ENCODE measurements around the gene BZW1.

Gene BZW1

DNA sequence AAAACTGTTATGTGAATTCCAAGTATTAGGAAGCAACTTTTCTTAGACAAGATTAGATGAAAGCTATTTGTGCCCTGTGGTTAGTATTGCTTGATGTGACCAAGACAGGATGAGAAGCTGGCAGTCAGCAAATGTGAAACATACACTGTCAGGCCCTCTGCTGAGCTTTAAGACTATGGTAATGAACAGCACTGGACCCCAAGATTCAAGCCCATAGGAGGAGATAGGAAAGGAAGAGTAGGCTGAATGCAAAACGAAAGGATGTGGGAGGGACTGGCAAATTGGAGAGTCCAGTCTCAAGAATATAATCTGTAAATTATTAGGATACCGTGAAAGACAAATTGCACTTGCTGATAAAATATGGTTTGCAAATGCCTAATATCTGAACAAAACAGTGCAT is 16.4 kb downstream of the BZW1 start:
- Histone ChIP-seq H3K4me3 (ENCODE audit: low read depth in 1 of 5, low read length in 5 of 5) (no peak overlapping the region), H3K4me1 (ENCODE audit: control insufficient read depth in 5 of 5, insufficient read depth in 5 of 5, low read length in 5 of 5) (peaks cover 0 to 4% (median 0%) of the 10 kb centered on the region in 5 donors), H3K27ac (ENCODE audit: low read depth, low read length) (no peak overlapping the region), H3K9ac (ENCODE audit: low read length in 5 of 5) (no peak overlapping the region), H3K27me3 (ENCODE audit: control insufficient read depth in 5 of 5, insufficient read depth in 4 of 5, low read length in 5 of 5) (no peaks in the 10 kb centered on the region), H3K9me3 (ENCODE audit: control insufficient read depth in 5 of 5, low read length in 5 of 5) (no peaks in the 10 kb centered on the region), H3K36me3 (ENCODE audit: control insufficient read depth in 5 of 5, insufficient read depth in 5 of 5, low read length in 5 of 5) (peaks cover 0 to 10% (median 2%) of the 10 kb centered on the region in 5 donors)

DNA sequence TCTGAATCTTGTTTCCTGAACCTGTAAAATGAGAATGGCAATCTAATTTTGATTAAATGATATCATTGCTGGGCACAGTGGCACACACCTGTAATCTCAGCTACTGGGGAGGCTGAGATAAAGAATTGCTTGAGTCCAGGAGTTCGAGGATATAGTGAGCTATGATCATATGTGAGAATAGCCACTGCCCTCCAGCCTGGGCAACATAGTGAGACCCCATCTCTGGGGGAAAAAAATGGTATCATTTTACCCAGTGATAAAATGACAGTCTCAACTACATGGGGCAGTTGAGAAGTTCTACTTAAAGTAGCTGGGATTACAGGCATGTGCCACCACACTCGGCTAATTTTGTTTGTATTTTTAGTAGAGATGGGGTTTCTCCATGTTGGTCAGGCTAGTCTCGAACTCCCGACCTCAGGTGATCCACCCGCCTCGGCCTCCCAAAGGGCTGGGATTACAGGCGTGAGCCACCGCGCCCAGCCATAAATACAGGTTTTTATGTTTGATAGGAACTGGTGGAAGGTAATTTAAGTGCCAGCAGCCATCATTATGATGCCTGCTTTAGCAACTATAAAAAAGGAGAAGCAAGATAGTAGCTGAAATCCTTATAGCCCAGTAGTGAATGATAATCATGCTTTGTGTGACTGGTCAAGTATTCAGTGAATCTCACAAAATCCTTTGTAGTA is 17.0 kb downstream of the BZW1 start:
- H3K4me3 ChIP-seq (ENCODE audit: low read depth in 1 of 5, low read length in 5 of 5) = no peak overlapping the region
- H3K27ac ChIP-seq (ENCODE audit: low read depth, low read length) = no peak overlapping the region
- peaks cover 0 to 10% (median 1%) of the 10 kb centered on the region in 5 donors for H3K36me3 ChIP-seq (ENCODE audit: control insufficient read depth in 5 of 5, insufficient read depth in 5 of 5, low read length in 5 of 5)
- no peaks in the 10 kb centered on the region for H3K27me3 ChIP-seq (ENCODE audit: control insufficient read depth in 5 of 5, insufficient read depth in 4 of 5, low read length in 5 of 5)
- peaks cover 0 to 4% (median 0%) of the 10 kb centered on the region in 5 donors for H3K4me1 ChIP-seq (ENCODE audit: control insufficient read depth in 5 of 5, insufficient read depth in 5 of 5, low read length in 5 of 5)
- no peaks in the 10 kb centered on the region for H3K9me3 ChIP-seq (ENCODE audit: control insufficient read depth in 5 of 5, low read length in 5 of 5)
- H3K9ac ChIP-seq (ENCODE audit: low read length in 5 of 5) = no peak overlapping the region

DNA sequence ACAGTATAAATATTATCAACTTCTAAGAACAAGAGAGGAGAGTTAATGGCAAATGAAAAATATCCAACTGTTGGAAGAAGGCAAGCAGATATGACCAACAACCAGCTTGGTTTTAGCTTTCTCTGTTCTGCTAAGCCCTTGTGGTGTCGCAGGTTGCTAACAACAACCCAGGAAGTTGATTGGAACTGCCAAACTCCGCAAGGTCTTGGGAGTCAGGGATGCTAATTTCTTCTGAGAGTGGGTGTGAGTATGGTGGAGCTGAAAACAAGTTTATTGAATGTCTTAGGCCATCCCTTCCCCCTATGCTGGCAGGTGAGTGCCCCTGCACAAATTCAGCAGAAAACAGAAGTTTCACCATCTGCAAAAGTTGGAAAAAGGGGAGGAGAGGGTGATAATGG is 17.5 kb downstream of the BZW1 start:
- Histone ChIP-seq H3K9me3 (ENCODE audit: control insufficient read depth in 5 of 5, low read length in 5 of 5) (no peaks in the 10 kb centered on the region), H3K9ac (ENCODE audit: low read length in 5 of 5) (no peak overlapping the region), H3K27ac (ENCODE audit: low read depth, low read length) (no peak overlapping the region), H3K4me1 (ENCODE audit: control insufficient read depth in 5 of 5, insufficient read depth in 5 of 5, low read length in 5 of 5) (peaks cover 0 to 4% (median 0%) of the 10 kb centered on the region in 5 donors), H3K27me3 (ENCODE audit: control insufficient read depth in 5 of 5, insufficient read depth in 4 of 5, low read length in 5 of 5) (no peaks in the 10 kb centered on the region), H3K36me3 (ENCODE audit: control insufficient read depth in 5 of 5, insufficient read depth in 5 of 5, low read length in 5 of 5) (peaks cover 0 to 6% (median 0%) of the 10 kb centered on the region in 5 donors), H3K4me3 (ENCODE audit: low read depth in 1 of 5, low read length in 5 of 5) (no peak overlapping the region)

DNA sequence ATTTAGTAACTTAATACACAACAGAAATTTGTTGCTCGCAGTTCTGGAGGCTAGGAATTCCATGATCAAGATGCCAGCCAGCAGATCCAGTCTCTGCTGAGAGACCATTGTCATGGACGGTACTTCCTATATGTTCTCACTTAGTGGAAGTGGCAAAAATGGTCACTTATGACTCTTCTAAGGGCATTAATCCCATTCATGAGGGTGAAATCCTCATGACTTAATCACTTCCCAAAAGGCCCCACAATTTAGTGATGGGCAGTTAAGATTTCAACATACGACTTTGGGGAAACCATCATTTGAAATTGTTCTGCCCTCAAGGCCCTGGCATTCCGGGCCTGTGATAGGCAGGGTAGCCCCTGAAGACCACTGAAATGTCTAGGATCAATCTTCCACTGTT is 23.0 kb downstream of the BZW1 start:
- H3K4me1 ChIP-seq (ENCODE audit: control insufficient read depth in 5 of 5, insufficient read depth in 5 of 5, low read length in 5 of 5) = no peaks in the 10 kb centered on the region
- H3K9ac ChIP-seq (ENCODE audit: low read length in 5 of 5) = no peak overlapping the region
- H3K27me3 ChIP-seq (ENCODE audit: control insufficient read depth in 5 of 5, insufficient read depth in 4 of 5, low read length in 5 of 5) = no peaks in the 10 kb centered on the region
- H3K27ac ChIP-seq (ENCODE audit: low read depth, low read length) = no peak overlapping the region
- no peak overlapping the region for H3K4me3 ChIP-seq (ENCODE audit: low read depth in 1 of 5, low read length in 5 of 5)
- no peaks in the 10 kb centered on the region for H3K36me3 ChIP-seq (ENCODE audit: control insufficient read depth in 5 of 5, insufficient read depth in 5 of 5, low read length in 5 of 5)
- peaks cover 0 to 8% (median 4%) of the 10 kb centered on the region in 5 donors for H3K9me3 ChIP-seq (ENCODE audit: control insufficient read depth in 5 of 5, low read length in 5 of 5)

DNA sequence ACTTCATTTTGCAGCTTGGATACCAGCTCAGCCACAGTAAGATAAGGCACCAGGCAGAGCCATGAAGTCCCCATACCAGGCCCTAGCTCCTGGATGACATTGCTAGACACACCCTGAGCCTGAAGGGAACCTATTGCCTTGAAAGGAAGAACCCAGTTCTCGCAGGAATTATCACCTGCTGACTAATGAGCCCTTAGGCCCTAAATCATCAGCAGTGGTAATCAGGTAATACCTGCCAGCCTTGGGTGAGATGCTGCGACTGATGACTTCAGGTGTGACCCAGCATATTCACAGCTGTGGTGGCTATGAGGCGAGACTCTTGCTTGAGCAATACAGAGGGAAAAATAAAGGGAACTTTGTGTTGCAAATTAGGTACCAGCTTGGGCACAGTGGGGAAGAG is 27.8 kb downstream of the BZW1 start:
- Histone ChIP-seq H3K9ac (ENCODE audit: low read length in 5 of 5) (no peak overlapping the region), H3K9me3 (ENCODE audit: control insufficient read depth in 5 of 5, low read length in 5 of 5) (peaks cover 0 to 8% (median 4%) of the 10 kb centered on the region in 5 donors), H3K4me1 (ENCODE audit: control insufficient read depth in 5 of 5, insufficient read depth in 5 of 5, low read length in 5 of 5) (no peaks in the 10 kb centered on the region), H3K27me3 (ENCODE audit: control insufficient read depth in 5 of 5, insufficient read depth in 4 of 5, low read length in 5 of 5) (no peaks in the 10 kb centered on the region), H3K36me3 (ENCODE audit: control insufficient read depth in 5 of 5, insufficient read depth in 5 of 5, low read length in 5 of 5) (no peaks in the 10 kb centered on the region), H3K27ac (ENCODE audit: low read depth, low read length) (no peak overlapping the region), H3K4me3 (ENCODE audit: low read depth in 1 of 5, low read length in 5 of 5) (no peak overlapping the region)

DNA sequence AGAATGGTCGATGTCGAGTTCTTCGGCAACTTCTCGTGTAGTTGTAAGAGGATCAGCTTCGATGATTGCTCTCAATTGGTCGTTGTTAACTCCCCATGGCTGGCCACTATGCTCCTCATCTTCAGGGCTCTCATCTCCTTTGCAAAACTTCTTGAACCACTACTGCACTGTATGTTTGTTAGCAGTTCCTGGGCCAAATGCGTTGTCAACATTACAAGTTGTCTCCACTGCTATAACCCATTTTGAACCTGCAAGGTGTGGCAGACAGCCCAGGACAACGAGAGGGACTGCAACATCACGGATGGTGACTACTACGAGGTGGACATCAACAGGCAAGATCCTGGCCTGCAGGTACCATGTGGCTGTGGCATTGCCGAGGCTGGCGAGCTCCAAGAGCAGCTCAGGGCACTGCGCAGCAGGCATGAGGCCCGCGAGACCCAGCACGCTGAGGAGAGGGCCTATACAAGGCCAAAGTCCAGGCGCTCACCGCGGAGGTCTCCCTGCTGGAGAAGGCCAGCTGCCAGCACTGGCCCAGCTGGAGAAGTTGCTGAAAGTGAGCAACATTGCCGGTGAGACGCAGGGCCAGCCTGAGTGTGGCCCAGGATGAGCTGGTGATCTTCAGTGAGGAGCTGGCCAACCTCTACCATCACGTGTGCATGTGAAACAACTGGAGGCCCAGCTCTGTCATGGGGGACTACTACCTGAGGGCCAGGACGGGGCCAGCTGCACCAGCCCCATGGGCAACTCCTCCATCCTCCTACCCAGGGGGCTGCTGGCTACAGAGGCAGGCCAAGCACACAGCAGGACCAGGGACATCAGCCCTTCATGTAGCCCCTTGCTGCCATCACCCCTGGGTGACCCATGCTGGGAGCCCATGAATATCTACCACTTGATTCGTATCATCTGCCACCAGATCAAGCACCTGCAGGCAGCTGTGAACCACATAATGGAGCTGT is 32.6 kb downstream of the BZW1 start:
- no peak overlapping the region for H3K9ac ChIP-seq (ENCODE audit: low read length in 5 of 5)

DNA sequence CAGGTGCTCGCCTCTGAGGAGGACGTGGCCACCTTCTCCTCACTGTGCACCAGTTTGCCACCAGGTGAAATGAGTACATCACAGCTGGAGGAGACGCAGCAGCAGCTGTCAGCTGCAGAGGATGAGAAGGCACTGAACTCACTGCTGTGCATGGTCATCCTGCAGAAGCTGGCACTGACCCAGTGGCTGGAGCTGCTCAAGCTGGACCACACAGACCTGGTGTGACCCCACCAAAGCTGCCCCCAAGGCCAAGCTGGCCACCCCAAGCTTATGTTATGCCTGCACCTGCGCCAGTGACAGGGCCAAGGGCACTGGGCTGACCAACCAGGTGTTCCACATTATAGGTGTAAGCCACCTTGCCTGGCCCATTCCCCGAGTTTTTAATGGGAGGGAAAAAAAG is 33.5 kb downstream of the BZW1 start:
- Histone ChIP-seq H3K4me3 (ENCODE audit: low read depth in 1 of 5, low read length in 5 of 5) (no peak overlapping the region), H3K9me3 (ENCODE audit: control insufficient read depth in 5 of 5, low read length in 5 of 5) (no peaks in the 10 kb centered on the region), H3K27ac (ENCODE audit: low read depth, low read length) (no peak overlapping the region), H3K4me1 (ENCODE audit: control insufficient read depth in 5 of 5, insufficient read depth in 5 of 5, low read length in 5 of 5) (no peaks in the 10 kb centered on the region), H3K36me3 (ENCODE audit: control insufficient read depth in 5 of 5, insufficient read depth in 5 of 5, low read length in 5 of 5) (no peaks in the 10 kb centered on the region), H3K27me3 (ENCODE audit: control insufficient read depth in 5 of 5, insufficient read depth in 4 of 5, low read length in 5 of 5) (no peaks in the 10 kb centered on the region), H3K9ac (ENCODE audit: low read length in 5 of 5) (no peak overlapping the region)

More for the DNA sequence above, 32.6 kb downstream of the BZW1 start:
- H3K36me3 ChIP-seq (ENCODE audit: control insufficient read depth in 5 of 5, insufficient read depth in 5 of 5, low read length in 5 of 5) = no peaks in the 10 kb centered on the region
- H3K27ac ChIP-seq (ENCODE audit: low read depth, low read length) = no peak overlapping the region
- H3K4me3 ChIP-seq (ENCODE audit: low read depth in 1 of 5, low read length in 5 of 5) = no peak overlapping the region
- no peaks in the 10 kb centered on the region for H3K27me3 ChIP-seq (ENCODE audit: control insufficient read depth in 5 of 5, insufficient read depth in 4 of 5, low read length in 5 of 5)
- no peaks in the 10 kb centered on the region for H3K4me1 ChIP-seq (ENCODE audit: control insufficient read depth in 5 of 5, insufficient read depth in 5 of 5, low read length in 5 of 5)
- no peaks in the 10 kb centered on the region for H3K9me3 ChIP-seq (ENCODE audit: control insufficient read depth in 5 of 5, low read length in 5 of 5)

DNA sequence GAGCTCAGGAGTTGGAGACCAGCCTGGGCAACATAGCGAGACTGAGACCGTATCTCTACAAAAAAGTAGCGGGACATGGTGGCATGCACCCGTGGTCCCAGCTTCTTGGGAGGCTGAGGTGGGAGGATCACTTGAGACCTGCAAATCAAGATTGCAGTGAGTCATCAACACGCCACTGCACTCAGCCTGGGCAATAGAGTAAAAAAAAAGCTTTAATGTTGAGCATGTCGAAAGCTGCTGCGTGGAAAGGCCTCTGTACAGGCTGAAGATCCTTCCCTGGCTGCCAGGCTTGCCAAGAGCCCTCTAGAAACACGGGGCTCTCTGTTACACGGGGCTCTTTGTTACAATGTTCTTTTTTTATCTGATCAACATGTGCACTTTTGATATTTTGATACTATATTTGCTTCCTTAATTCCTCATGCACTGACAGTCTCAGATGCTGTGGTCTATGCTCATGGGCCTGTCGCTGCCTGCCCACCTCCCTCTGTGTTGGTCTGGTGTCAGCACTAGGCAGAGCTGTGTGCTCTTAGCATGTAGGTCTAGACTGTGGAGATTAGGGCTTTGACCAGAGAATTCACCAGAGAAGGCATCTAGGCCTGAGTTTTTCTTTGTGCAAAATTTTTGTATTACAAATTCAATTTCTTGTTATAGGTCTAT is 34.1 kb downstream of the BZW1 start:
- Histone ChIP-seq H3K9me3 (ENCODE audit: control insufficient read depth in 5 of 5, low read length in 5 of 5) (no peaks in the 10 kb centered on the region), H3K9ac (ENCODE audit: low read length in 5 of 5) (no peak overlapping the region), H3K36me3 (ENCODE audit: control insufficient read depth in 5 of 5, insufficient read depth in 5 of 5, low read length in 5 of 5) (peaks cover 0 to 5% (median 2%) of the 10 kb centered on the region in 5 donors), H3K4me3 (ENCODE audit: low read depth in 1 of 5, low read length in 5 of 5) (no peak overlapping the region), H3K4me1 (ENCODE audit: control insufficient read depth in 5 of 5, insufficient read depth in 5 of 5, low read length in 5 of 5) (no peaks in the 10 kb centered on the region), H3K27ac (ENCODE audit: low read depth, low read length) (no peak overlapping the region), H3K27me3 (ENCODE audit: control insufficient read depth in 5 of 5, insufficient read depth in 4 of 5, low read length in 5 of 5) (no peaks in the 10 kb centered on the region)

DNA sequence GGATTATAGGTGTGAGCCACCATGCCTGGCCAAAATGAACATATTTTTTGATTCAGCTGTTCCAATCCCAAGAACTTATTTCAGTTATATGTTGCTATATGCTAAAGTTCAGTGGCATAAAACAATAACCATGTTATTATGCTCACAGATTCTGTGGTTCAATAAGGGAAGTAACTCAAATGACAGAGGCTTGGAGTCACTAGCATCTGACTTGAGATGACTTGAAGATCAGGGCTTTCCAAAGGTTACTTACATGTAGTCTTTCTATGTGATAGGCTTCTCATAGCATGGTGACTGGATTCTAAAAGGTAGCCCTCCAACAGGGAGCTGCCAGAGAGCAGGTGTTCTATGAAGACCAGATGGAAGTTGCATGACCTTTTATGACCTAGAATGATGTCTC is 35.6 kb downstream of the BZW1 start:
- Histone ChIP-seq H3K9ac (ENCODE audit: low read length in 5 of 5) (no peak overlapping the region), H3K27ac (ENCODE audit: low read depth, low read length) (no peak overlapping the region), H3K36me3 (ENCODE audit: control insufficient read depth in 5 of 5, insufficient read depth in 5 of 5, low read length in 5 of 5) (peaks cover 10 to 20% (median 16%) of the 10 kb centered on the region in 5 donors), H3K4me3 (ENCODE audit: low read depth in 1 of 5, low read length in 5 of 5) (no peak overlapping the region), H3K9me3 (ENCODE audit: control insufficient read depth in 5 of 5, low read length in 5 of 5) (no peaks in the 10 kb centered on the region), H3K27me3 (ENCODE audit: control insufficient read depth in 5 of 5, insufficient read depth in 4 of 5, low read length in 5 of 5) (no peaks in the 10 kb centered on the region), H3K4me1 (ENCODE audit: control insufficient read depth in 5 of 5, insufficient read depth in 5 of 5, low read length in 5 of 5) (no peaks in the 10 kb centered on the region)

DNA sequence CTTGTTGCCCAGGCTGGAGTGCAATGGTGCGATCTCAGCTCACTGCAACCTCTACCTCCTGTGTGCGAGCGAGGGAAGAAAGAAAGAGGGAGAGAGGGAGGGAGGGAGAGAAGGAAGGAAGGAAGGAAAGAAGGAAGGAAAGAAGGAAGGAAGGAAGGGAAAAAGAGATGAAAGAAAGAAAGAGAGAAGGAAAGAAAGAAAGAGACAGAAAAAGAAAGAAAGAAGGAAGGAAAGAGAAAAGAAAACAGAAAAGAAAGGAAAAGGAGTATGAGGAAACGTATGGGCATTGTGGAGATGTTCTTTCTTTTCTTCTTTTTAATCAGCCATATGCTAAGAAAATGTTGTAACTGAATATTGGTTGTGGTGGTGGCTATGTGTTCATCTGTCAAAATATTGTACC is 36.2 kb downstream of the BZW1 start:
- Histone ChIP-seq H3K9me3 (ENCODE audit: control insufficient read depth in 5 of 5, low read length in 5 of 5) (no peaks in the 10 kb centered on the region), H3K27me3 (ENCODE audit: control insufficient read depth in 5 of 5, insufficient read depth in 4 of 5, low read length in 5 of 5) (no peaks in the 10 kb centered on the region), H3K9ac (ENCODE audit: low read length in 5 of 5) (no peak overlapping the region), H3K4me3 (ENCODE audit: low read depth in 1 of 5, low read length in 5 of 5) (no peak overlapping the region), H3K27ac (ENCODE audit: low read depth, low read length) (no peak overlapping the region), H3K4me1 (ENCODE audit: control insufficient read depth in 5 of 5, insufficient read depth in 5 of 5, low read length in 5 of 5) (no peaks in the 10 kb centered on the region), H3K36me3 (ENCODE audit: control insufficient read depth in 5 of 5, insufficient read depth in 5 of 5, low read length in 5 of 5) (peaks cover 17 to 26% (median 23%) of the 10 kb centered on the region in 5 donors)
